Activated naive CD4-positive, alpha-beta T cell (primary cell): Measurements from ENCODE around the gene NTHL1.

Experiments
- DNase-seq, 4 experiments: peaks; one replicate each; lab custom pipeline; 2025; lab: John Stamatoyannopoulos, UW

NTHL1 gene

GRCh38 chr16:2063861-2064260 lies 16.2 kb upstream of the NTHL1 start:
- DNase-seq = no peak

DNA sequence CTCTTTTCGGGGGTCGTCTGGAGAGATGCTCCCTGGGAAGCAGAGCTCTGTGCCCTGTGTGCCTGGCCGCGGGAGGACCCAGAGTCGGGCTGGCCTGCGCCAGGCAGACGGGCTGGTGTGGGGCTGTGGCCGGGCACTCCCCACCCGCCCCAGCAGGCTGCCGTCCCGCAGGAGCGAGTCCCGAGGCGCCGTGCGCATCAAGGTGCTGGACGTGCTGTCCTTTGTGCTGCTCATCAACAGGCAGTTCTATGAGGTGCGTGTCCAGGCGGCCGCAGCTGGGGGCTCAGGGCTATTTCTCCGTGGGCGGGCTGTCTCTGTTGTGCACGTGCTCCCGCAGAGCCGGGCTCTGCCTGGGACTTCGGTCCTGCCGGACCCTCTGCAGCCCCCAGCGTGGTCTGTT lies 15.2 kb upstream of the NTHL1 start:
- no peak for DNase-seq

DNA sequence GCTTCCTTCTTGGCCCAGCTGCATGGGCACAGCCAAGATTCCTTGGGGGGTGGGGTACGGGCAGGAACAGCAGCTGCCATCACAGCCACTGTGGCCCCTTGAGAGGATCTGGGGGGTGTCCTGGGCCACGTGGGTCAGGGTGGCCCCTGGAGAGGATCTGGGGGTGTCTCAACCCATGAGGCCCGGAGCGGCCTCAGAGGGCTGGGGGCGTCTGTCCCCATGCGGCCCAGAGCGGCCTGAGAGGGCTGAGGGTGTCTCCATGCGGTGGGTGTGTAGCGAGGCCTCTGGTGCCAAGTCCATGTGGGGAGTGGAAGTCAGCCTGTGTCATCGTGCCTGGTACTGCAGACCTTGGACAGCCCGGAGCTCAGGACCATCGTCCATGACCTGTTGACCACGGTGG lies 13.9 kb upstream of the NTHL1 start:
- no peak for DNase-seq

DNA sequence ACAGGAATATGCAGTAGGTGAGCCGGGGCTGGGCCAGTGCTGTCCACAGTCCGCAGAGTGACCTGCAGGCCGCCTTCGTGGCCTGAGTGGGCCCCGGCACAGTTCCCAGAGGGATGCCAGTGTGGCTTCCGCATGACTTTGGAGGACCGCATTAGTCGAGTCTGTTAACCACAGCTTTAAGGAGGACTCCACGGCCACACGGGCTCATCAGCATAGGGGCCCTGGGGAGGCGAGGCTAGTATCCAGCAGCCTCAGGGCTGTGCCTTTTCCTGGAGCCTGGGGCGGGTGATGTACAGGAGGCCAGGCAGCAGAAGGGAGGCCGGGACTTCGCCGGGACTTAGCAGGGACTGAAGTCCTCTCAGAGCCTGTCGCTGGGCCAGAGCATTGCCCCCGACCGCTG lies 13.4 kb upstream of the NTHL1 start:
- DNase-seq = no peak

DNA sequence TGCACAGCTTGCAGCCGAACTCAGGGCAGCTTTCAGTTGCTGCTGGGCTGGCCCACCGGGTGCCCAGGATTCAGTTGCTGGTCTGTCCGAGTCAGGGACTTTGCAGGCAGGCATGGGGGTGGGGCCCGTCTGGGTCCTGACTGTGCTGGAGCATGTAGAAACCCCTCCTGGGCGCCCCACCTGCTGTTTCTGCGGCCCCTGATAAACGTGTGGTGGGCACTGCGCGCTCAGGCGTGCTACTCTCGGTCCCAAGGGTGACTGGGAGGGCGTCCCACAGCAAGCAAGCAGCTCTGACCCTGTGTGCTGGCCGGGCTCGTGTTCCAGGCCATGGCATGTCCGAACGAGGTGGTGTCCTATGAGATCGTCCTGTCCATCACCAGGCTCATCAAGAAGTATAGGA lies 12.7 kb upstream of the NTHL1 start:
- no peak for DNase-seq

DNA sequence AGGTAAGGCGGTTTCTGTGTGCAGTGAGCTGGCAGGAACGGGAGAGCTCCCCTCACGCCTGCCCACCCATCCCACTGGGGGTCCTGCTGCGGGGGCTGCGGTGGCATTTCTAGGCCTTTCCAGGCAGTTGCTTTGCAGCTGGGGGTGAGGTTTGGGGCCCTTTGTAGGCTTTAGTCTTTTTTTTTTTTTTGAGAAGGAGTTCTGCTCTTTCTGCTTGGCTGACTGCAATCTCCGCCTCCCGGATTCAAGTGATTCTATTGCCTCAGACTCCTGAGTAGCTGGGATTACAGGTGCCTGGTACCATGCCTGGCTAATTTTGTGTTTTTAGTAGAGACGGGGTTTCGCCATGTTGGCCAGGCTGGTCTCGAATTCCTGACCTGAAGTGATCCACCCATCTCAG lies 11.2 kb upstream of the NTHL1 start:
- no peak for DNase-seq

DNA sequence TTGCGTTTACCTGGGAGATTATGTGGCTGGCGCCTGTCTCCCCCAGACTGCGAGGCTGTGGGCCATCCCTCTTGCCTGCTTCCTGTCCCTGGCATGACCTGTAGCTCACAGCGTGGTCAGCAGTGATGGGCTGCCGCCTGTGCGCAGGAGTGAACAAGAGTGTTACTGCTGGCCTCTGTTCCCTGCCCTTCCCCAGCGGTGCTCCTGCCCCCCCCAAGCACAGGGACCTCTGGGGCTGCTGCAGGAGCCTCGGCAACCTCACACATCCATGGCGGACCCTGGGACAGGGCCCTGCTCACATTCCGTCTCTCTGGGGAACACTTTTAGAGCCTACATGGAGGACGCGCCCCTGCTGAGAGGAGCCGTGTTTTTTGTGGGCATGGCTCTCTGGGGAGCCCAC lies 10.8 kb upstream of the NTHL1 start:
- DNase-seq = no peak

DNA sequence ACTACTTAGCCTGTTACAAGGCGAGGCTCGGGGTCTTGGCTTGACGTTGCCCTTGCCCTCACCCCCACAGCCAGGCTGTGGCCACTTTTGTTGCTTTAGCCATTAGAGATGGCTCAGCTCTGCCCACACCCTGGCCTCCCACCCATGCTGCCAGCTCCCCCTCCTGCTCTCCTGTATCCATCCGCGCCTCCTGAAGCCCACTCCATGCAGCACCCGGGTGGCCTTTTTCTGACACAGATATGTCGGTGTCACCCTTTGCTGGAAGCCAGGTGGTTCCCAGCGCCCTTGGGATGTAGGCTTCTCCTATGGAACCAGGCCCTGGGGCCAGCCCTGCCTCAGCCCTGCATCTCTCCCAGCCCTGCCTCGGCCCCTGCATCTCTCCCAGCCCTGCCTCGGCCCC lies 9.8 kb upstream of the NTHL1 start:
- DNase-seq = no peak

- DNase-seq = no peak
These were observed 9.2 kb upstream of the NTHL1 start for GRCh38 chr16:2056681-2057407.

DNA sequence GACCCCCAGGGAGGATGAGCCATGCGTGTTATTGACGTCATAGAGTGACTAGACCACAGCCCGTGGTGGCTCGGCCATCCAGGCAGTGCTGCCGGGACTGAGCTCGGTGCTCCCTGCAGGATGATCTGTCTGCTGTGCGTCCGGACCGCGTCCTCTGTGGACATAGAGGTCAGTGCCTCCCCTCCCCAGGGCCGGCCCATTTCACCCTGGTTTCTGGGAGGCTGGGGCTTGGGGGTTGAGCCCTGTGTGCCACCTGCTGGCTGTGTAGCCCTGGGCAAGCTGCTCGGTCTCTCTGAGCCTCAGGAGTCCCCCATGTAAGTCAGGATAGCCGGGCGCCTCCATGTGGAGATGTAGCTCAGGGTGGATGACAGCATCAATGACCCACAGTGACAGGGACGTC lies 8.4 kb upstream of the NTHL1 start:
- no peak for DNase-seq

DNA sequence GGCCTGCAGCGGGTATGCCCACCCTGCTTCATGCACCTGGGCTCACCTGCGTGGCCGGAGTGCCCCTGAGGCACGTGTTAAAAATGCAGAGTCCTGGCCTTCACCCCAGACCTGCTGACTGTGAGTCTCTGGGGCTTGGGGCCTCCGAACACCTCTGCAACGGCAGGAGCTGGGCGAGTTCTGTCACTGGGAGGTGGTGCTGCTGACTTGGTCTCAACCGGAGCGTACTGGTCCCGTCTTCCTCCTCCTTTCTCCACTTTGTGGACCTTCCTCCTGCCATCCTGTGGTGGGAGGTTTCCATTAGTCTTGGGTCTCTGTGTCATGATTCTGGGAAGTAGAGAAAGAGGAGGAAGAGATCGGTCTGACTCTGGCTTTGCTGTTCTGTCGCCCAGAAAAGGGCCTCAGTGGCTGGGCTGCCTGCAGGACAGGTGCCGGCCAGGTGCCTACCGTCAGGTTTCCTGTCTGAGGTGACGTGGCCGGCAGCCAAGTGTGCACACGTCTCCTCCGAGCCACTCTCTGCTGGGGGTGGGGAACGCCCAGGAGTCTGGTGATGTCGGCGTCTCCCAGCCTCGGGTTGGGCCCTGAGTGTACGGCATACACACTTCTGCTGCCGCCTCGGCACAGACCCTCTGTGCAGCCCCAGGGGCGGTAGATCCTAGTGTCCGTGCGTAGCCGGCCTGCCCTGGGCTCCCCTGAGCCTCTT lies 7.1 kb upstream of the NTHL1 start:
- DNase-seq = no peak

GRCh38 chr16:2053897-2054296 lies 6.3 kb upstream of the NTHL1 start:
- no peak for DNase-seq

GRCh38 chr16:2053211-2053610 lies 5.6 kb upstream of the NTHL1 start:
- DNase-seq = no peak

DNA sequence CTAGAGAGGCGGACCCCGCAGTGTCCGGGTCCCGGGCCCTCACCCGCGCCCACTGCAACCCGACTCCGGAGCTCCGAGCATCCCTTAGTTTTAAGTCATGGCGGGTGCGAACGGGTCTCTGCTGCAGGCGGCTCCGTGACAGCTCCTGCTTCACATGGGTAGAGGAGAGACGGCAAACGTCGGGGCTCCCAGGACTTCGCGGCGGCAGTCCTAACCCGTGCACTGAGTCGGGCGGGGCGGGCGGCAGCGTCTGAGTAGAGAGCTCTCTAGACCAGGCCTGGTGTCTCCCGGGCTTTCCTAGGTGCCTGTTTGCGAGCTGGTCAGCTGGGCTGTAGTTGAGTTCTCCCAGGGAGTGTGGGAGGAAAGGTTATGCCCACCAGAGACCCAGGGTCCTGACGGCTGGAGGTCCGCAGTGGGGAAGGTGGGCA lies 496 bp upstream of the NTHL1 start:
- DNase-seq = peak in 1 of 4 experiments; percentile 34

GRCh38 chr16:2046893-2047329 lies 723 bp downstream of the NTHL1 start:
- DNase-seq = no peak

- no peak for DNase-seq
These were observed 1.4 kb downstream of the NTHL1 start for GRCh38 chr16:2045965-2046892.

GRCh38 chr16:2044541-2044940 lies 3.1 kb downstream of the NTHL1 start:
- no peak for DNase-seq

DNA sequence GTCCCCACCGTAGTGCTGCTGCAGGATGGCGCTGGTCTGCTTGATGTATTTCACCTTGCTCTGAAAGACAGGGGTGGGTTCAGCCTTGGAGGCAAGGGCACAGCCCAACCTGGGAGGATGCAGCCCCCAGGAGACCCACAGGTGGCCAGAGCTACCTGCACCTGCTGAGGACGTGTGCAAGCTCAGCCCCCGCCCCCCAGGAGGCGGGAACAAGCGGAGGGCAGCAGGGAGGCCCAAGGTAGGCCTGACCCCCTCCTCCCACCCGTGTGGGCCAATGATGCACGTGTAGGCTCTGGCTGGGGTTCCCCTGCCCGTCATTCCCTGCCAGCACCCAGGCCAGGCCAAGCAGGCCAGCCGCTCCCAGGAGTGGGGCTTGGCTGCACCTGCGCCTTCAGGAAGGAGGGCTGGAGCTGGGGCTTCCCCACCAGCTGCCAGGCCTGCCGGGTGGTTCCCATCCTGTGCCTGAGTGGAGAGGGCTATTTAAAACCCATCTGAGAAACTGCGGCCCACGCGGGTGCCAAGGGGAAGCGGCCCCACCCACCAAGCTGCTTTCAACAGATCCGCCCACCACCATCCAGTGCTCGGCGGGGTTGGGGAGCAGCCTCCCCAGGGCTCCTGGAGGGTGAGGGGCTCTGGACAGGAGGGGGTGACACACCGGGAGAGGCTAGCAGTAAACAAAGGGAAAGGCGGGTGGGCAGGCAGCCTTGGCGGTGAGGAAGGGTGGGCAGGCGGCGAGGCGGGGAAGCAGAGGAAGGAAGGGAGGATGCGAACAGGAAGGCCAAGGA lies 3.8 kb downstream of the NTHL1 start:
- no peak for DNase-seq

- no peak for DNase-seq
These were observed 4.5 kb downstream of the NTHL1 start for GRCh38 chr16:2042986-2043666.

DNA sequence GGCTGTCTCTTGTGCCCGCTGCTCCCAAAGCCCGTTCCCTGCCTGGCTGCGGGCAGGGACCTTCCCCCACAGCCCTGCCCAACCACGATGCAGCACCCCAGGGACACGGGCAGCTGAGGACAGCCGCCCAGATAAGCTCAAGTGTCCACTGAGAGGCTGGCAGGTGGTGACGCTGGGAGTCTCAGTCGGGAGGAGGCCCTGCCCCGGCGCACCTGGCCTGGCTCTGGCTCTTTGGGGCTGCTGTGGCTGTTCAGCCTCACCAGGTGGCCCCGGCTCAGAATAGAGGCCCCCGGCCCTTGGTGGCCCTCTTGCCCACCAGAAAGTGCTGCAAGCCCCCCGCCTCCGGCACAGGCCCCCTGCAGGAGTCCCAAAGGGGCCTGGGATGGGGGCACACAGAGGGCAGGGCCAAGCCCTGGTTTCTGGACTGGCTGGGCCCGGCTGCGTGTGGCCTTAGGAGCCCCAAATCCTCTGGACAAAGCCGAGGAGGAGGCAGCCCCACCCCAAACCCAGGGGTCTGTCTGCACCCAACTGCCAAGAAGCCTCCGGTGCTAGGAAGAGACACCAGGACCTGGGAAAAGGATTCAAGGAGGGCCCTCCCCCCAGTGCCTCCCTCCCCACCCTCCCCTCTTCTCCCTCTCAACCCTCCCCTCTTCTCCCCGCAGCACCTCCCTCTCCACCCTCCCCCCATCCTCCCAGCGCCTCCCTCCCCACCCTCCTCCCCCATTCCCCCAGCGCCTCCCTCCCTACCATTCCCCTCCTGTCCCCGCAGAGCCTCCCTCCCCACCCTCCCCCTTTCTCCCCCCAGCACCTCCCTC lies 5.3 kb downstream of the NTHL1 start:
- DNase-seq = no peak
